Stimulated activated CD8-positive, alpha-beta memory T cell treated with anti-CD3 and anti-CD28 coated beads, Interleukin-2, amount 100 ng/mL, for 48 hours (primary cell): ENCODE measurements around the gene KLK14.

Experiments
- DNase-seq, 2 donors: peaks; one replicate each; pipeline ENCODE4 v3.0.0-alpha.2; 2020; ENCODE audit warnings: low read depth in 2 of 2

Gene KLK14

GRCh38 chr19:51108066-51108804 is 25.5 kb upstream of the KLK14 start, which contains the start of gene CTU1:
CTU1 (minus strand) TSS chr19:51108409; CDS start chr19:51104569, 3,840 bp downstream.
- peak; percentile 95 to 96 for DNase-seq

DNA sequence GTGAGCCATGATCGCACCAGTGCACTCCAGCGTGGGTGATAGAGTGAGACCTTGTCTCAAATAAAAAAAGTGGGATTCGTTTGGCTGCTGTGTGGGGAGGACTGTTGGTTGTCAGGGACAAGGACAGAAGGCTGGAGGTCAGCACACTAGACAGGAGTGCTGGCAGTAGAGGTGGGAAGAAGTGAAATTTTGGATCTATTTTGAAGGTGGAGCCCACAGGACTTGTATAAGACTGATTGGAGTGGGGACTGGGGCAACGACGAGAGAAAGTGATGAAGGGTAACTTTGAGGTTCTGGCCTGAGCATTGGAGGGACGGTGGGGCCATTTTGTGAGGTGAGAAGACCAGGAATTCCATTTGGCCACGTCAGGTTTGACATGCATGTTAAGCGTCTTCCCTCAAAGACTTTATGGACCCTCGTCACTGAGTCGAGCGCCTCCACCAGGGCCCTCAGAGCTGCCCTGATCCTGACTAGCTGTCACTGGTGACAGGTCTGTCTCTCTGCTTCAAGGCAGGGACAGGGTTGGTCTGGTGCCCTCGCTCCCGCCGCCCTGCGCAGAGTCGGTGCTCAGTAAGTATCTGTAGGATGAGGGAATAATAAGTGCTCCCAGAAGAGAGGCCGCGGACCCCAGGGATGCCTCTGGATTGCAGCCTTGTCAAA is 24.8 kb upstream of the KLK14 start:
- no peak for DNase-seq

DNA sequence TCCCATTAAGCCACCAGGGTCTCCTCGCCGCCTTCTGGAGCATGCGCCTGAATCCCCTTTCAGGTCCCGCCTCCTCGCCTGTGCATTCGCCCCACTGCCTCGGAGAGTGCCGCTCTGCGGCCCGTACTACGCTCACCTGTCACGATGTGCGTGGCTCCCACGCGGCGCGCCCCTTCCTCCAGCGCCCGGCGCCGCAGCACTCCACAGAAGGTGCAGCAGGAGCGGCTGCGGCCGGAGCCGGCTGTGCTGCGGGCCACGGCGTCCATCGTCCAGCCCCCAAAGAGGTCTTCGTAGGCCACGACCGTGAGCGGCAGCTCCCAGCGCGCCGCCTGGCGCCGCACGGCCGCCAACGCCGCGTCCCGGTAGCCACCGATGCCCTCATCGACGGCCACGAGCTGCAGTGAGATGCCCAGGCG is 21.2 kb upstream of the KLK14 start:
- DNase-seq: no peak

GRCh38 chr19:51102991-51103390 is 20.3 kb upstream of the KLK14 start:
- no peak for DNase-seq

- DNase-seq: no peak
These were observed 18.6 kb upstream of the KLK14 start for GRCh38 chr19:51101171-51101865.

- DNase-seq: no peak
These were observed 17.9 kb upstream of the KLK14 start for GRCh38 chr19:51100601-51101000.

GRCh38 chr19:51099047-51099382 is 16.3 kb upstream of the KLK14 start:
- DNase-seq: no peak

- no peak for DNase-seq
These were observed 15.8 kb upstream of the KLK14 start for GRCh38 chr19:51098365-51099046.

- no peak for DNase-seq
These were observed 15.1 kb upstream of the KLK14 start for GRCh38 chr19:51097796-51098195.

GRCh38 chr19:51097166-51097738 is 14.6 kb upstream of the KLK14 start:
- DNase-seq: peak; percentile 69 to 75

DNA sequence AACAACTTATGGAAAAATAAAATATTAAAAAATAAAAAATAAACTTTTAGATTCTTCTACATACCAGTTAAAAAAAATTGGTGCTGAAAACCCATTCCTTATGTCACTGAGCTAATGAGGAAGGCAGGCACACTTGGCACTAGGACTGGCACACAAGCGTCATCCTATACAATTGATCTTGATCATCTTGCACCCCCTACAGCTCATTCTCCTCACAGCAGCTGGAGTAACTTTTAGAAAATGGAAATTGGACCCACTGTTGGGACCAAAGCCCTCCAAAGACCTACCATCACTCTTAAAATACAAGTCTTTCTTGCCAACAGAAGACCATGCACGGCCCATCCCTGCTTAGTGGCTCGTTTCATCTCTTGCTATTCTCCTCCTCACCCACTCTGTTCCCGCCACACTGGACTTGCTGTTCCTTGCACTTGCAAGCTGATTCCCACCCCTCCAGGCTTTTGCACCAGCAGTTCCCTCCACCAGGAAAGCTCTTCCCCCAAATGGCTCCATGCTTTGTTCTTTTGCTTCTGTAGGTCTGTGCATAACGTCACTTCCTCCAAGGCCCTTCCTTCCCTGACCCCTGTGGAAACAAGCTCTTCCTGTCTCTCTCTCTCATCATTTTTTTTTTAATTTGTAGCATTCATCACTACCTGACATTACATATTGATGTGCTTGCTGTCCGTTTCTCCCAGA is 13.9 kb upstream of the KLK14 start:
- no peak for DNase-seq

GRCh38 chr19:51094696-51095279 is 12.1 kb upstream of the KLK14 start:
- DNase-seq: no peak

DNA sequence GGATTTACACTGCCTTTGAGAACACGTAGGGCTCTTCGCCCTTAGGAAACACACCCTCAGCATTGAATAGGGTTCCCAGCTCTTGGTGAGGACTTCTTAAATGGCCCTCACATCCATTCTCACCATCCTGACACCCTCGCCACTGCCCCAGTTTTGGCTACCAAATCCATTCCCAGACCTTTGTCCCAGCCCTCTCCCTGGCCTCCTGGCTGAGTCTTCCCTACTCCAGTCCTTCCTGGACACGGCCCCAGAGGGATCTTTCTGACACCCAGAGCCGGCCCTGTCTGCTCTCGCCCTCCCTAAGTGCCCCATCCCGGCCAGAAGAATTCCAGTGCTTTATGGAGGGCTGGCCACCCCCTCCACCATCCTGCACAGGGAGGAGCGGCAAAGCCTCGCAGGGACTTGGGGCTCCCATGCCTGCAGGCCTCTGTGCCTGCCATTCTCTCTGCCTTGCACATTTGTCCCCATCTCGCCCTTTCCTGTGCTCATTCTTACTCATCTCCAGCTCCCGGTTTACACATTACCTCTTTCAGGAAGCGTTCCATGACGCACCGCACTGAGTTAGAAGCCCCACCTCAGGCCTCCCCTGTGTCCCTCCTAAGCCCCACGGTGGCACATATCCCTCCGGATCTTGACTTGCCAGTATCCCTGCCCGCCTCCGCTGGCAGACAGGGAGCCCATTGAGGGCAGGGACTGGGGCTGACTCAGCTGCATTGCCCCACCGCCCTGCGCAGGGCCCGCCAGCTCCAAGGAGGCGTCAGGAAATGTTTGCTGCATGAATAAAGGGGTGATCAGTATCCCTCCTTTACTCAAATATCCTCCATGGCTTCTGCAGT is 11.0 kb upstream of the KLK14 start:
- DNase-seq: no peak

GRCh38 chr19:51093101-51093500 is 10.4 kb upstream of the KLK14 start:
- no peak for DNase-seq

DNA sequence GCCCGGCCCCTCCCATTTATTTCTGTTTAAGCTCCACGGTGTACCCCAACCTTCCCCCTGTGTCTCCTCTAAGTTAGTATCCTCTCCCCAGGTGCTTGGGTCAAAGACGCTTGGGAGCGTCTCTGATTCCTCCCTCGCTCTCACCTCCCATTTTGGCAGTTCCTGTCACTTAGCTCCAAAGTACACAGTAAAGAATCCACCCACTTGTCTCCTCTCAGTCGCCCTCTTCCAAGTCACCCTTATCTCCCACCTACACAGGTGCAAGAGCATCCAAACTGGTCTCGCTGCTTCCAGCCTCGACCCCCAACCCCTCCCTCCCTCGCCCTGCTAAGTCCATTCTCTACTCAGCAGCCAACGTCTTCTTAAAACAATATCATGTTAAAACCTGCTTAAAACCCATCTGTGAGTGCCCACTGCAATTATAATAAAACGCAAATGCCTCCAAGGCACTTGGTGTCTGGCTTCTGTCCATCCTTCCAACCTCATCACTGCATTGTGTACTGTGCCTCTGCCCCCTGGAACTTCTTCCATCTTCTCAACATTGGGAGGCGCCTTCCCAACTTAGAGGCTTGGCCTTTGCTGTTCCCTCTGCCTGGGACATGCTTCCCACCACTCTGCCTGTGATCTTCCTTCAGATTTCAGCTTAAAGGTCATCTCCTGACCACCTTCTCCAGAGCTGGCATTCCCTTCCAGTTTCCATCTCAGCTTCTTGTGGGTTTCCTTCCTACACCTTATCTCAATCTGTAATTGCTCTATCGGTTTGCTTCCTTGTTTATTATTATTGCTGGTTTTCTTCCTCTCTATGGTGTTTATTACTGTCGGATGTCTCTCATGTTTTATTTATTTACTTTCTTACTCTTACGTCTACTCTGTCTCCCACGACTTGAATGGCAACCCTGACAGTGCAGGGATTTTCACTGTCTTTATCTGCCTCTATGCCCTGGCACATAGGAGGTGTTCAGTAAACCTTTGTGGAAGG is 9.5 kb upstream of the KLK14 start:
- DNase-seq: no peak

- DNase-seq: no peak
These were observed 8.4 kb upstream of the KLK14 start for GRCh38 chr19:51091126-51091525.

DNA sequence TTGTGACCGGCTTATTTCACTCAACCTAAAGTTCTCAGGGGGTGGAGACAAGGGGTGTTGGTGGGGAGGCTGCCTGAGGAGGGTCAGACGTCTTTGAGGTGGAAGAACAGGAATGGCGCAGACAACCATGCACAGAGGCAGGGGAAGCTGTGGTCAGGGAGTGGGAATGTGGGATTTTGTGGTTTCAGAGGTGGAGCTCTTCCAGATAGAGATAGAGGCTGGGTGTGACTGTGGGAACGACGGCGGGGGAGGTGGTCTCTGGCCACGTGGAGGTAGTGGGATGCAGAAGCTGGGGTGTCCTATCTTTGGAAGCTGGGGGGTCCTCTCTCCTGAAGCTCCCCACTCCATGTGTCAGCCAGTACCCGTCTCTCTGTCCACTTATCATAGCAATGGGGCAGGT is 7.8 kb upstream of the KLK14 start:
- no peak for DNase-seq

- no peak for DNase-seq
These were observed 7.1 kb upstream of the KLK14 start for GRCh38 chr19:51089786-51090185.
